ENCODE measurements around the gene SNX8. TPM values are rescaled to one million over a fixed set of nuclear protein-coding genes. Genes with fewer than 3 reads are reported as not detected.

SNX8 gene
- total and polyA plus RNA-seq, 2 of the 8 experiments (the other 6 are each of a cell fraction or from before 2014, with no cell fraction given), result 46.2 to 70.8 TPM

DNA sequence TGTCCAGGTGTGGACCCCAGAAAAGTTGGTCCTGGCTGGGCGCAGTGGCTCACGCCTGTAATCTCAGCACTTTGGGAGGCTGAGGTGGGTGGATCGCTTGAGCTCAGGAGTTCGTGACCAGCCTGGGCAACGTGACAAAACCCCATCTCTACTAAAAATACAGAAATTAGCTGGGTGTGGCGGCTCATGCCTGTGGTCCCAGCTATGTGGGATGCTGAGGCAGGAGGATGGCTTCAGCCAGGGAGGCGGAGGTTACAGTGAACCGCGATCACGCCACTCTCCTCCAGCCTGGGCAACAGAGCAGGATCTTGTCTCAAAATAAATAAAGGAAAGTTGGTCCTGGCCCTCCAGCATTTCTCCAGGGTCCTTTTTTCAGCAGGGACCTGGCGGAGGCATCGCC is 70.8 kb downstream of the SNX8 start:
- no peak overlapping the region for H2AFZ ChIP-seq (ENCODE audit: low read length)
- no peak overlapping the region for H3K18ac ChIP-seq (ENCODE audit: extremely low read depth, low read length)
- no peak overlapping the region for H2AK5ac ChIP-seq (ENCODE audit: low read depth, low read length)
- no peaks in the 10 kb centered on the region; a peak in 1 of 7 replicates for H3K27me3 ChIP-seq (replicated peaks in 1 of 4; ENCODE audit: control insufficient read depth in 3 of 4, extremely low read depth in 1 of 4, insufficient read depth in 3 of 4, low read length in 3 of 4)
- H3K9me3 ChIP-seq (ENCODE audit: insufficient read depth in 2 of 2, low read depth in 1 of 2, low read length in 1 of 2), result no peaks in the 10 kb centered on the region
- H2BK120ac ChIP-seq (replicated peaks; ENCODE audit: low read depth, low read length), result no peak overlapping the region
- H3K9ac ChIP-seq (replicated peaks in 1 of 4; ENCODE audit: extremely low read depth in 1 of 4, low read depth in 3 of 4, low read length in 3 of 4), result peak overlapping the region in 1 of 4 experiments; percentile 17; a peak in 1 of 7 replicates
- peak overlapping the region in 3 of 4 experiments; percentile 84 to 100 (median 90); a peak in 2 of 8 replicates for H3K4me3 ChIP-seq (ENCODE audit: extremely low read depth in 1 of 4, insufficient read depth in 2 of 4, low read depth in 3 of 4, low read length in 4 of 4)
- peaks cover 0 to 10% of the 10 kb centered on the region in 2 experiments for H4K20me1 ChIP-seq (replicated peaks in 1 of 2; ENCODE audit: control insufficient read depth in 1 of 2, insufficient read depth in 2 of 2, low read length in 2 of 2)
- H4K5ac ChIP-seq (ENCODE audit: insufficient read length, low read depth, low read length), result peak overlapping the region; percentile 18
- peak overlapping the region; percentile 92 to 94 for H3K4me2 ChIP-seq (ENCODE audit: insufficient read depth in 1 of 2, low read depth in 2 of 2, low read length in 2 of 2)
- peaks cover 0 to 9% (median 8%) of the 10 kb centered on the region in 4 experiments; a peak in 7 of 8 replicates for H3K36me3 ChIP-seq (ENCODE audit: control insufficient read depth in 2 of 4, insufficient read depth in 4 of 4, low read length in 3 of 4)
- peaks cover 0 to 24% of the 10 kb centered on the region in 2 experiments; a peak in 2 of 4 replicates for H3K79me2 ChIP-seq (ENCODE audit: control insufficient read depth in 1 of 2, insufficient read depth in 2 of 2, low read length in 2 of 2)
- no peak overlapping the region for H3K23ac ChIP-seq (ENCODE audit: insufficient read length)
- TF ChIP-seq, protein P1, sequence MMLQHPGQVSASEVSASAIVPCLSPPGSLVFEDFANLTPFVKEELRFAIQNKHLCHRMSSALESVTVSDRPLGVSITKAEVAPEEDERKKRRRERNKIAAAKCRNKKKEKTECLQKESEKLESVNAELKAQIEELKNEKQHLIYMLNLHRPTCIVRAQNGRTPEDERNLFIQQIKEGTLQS (IDR thresholded peaks at IDR 0.05; ENCODE audit: insufficient read depth, low read depth, low read length), result no peak
- TF ChIP-seq KDM5A (IDR thresholded peaks at IDR 0.05; ENCODE audit: low read length) (no peak), BACH1 (IDR thresholded peaks at IDR 0.05; ENCODE audit: low read length) (no peak), RNF2 (IDR thresholded peaks at IDR 0.05; ENCODE audit: borderline replicate concordance, low read depth, low read length, missing control alignments, poor library complexity, severe bottlenecking) (no peak), TAF7 (optimal IDR thresholded peaks at IDR 0.05; ENCODE audit: borderline replicate concordance, low read depth, low read length) (no peak), RAD21 (IDR thresholded peaks at IDR 0.05 in 1 of 2, conservative IDR thresholded peaks at IDR 0.05 in 1 of 2; ENCODE audit: low read depth in 2 of 2, low read length in 2 of 2) (no peak), HDAC6 (IDR thresholded peaks at IDR 0.05; ENCODE audit: low read depth, low read length) (no peak), KDM1A (IDR thresholded peaks at IDR 0.05; ENCODE audit: borderline replicate concordance, low read length) (no peak)
- TF ChIP-seq, protein P2, sequence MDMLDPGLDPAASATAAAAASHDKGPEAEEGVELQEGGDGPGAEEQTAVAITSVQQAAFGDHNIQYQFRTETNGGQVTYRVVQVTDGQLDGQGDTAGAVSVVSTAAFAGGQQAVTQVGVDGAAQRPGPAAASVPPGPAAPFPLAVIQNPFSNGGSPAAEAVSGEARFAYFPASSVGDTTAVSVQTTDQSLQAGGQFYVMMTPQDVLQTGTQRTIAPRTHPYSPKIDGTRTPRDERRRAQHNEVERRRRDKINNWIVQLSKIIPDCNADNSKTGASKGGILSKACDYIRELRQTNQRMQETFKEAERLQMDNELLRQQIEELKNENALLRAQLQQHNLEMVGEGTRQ (IDR thresholded peaks at IDR 0.05; ENCODE audit: low read length), result no peak
- TF ChIP-seq, protein P3, sequence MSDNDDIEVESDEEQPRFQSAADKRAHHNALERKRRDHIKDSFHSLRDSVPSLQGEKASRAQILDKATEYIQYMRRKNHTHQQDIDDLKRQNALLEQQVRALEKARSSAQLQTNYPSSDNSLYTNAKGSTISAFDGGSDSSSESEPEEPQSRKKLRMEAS (IDR thresholded peaks at IDR 0.05), result no peak
- H3K23me2 ChIP-seq (ENCODE audit: low read depth, low read length), result peaks cover 3% of the 10 kb centered on the region; the same call in 1 of the 2 replicates
- no peak overlapping the region for H3K56ac ChIP-seq (replicated peaks; ENCODE audit: insufficient read length, low read depth, low read length)
- H3K79me1 ChIP-seq (ENCODE audit: low read depth, low read length), result 0 out of 2 replicates have a peak, but pooled peaks cover 2% of the 10 kb centered on the region
- H2BK15ac ChIP-seq (ENCODE audit: low read length), result no peak overlapping the region
- CTCF ChIA-PET (ENCODE audit: partially characterized antibody), result interaction anchor here (1.3 kb wide), 1 partner anchor 18 kb away, joined by 3 read pairs; no protein-coding TSS in a partner anchor
- peak overlapping the region; percentile 66; the same call in 1 of the 2 replicates for H2BK5ac ChIP-seq (ENCODE audit: low read depth, low read length)
- 86% methylated on average over 12 of the region's 12 CpGs; no CpG with 5 or more reads in 1 of the 2 experiments for WGBS, 2 experiments (ENCODE audit: extremely low coverage in 1 of 2, insufficient coverage in 1 of 2, insufficient read length in 1 of 2, insufficient replicate concordance in 2 of 2, low coverage in 1 of 2, low lambda C conversion rate in 2 of 2, missing lambda C conversion rate in 1 of 2)
- POLR2A ChIA-PET (ENCODE audit: partially characterized antibody), result interaction anchor here (0.8 to 1.6 kb wide), 3 partner anchors 67 to 112 kb away, joined by 3 to 4 read pairs (median 3); no protein-coding TSS in a partner anchor
- H4K91ac ChIP-seq (replicated peaks; ENCODE audit: insufficient read length, low read length), result no peak overlapping the region
- H3K14ac ChIP-seq (ENCODE audit: insufficient read length), result no peak overlapping the region
- no peak overlapping the region for H3K27ac ChIP-seq (ENCODE audit: low read depth, low read length)
- H4K8ac ChIP-seq (ENCODE audit: extremely low read depth, insufficient read depth, low read length), result peak overlapping the region; percentile 40
- DNase-seq (ENCODE audit: low read depth in 1 of 2, low spot score in 2 of 2), result no peak
- peaks cover 0 to 16% (median 5%) of the 10 kb centered on the region in 4 experiments; a peak in 6 of 7 replicates for H3K4me1 ChIP-seq (replicated peaks in 1 of 4; ENCODE audit: control insufficient read depth in 3 of 4, insufficient read depth in 4 of 4, low read length in 3 of 4)
- H2BK12ac ChIP-seq (ENCODE audit: low read depth, low read length), result no peak overlapping the region
- H3K4ac ChIP-seq (replicated peaks; ENCODE audit: insufficient read length, low read depth, low read length), result no peak overlapping the region
- no peak for FAIRE-seq
- no peak overlapping the region for H2BK20ac ChIP-seq (ENCODE audit: low read length)
